MM.1S (cell line): Measurements from ENCODE around the gene CIB2.

Experiments used
- DNase-seq: peaks from one replicate; pipeline ENCODE4 v3.0.0-alpha.2; 2015
- H2AFZ ChIP-seq: fragments of 300-600 bp; sonication (generic); 2 replicates; pipeline ENCODE4 v1.6.0; 2016; ENCODE audit warnings: antibody characterized with exemption, low read length
- H3F3A ChIP-seq: fragments of 300-600 bp; sonication (generic); 2 replicates; pipeline ENCODE4 v1.6.1; 2016; ENCODE audit warnings: mild to moderate bottlenecking, antibody characterized with exemption, low read length, moderate library complexity, mixed read lengths; ENCODE audit not compliant: insufficient read depth
- H3K27ac ChIP-seq: fragments of 300-600 bp; sonication (generic); 2 replicates; pipeline ENCODE4 v1.5.1; 2016; ENCODE audit warnings: mild to moderate bottlenecking, low read length
- H3K27me3 ChIP-seq: fragments of 300-600 bp; sonication (generic); replicated peaks from 2 replicates; pipeline ENCODE4 v1.6.0; 2016; ENCODE audit warnings: low read length; ENCODE audit not compliant: insufficient read depth
- H3K36me3 ChIP-seq: fragments of 300-600 bp; sonication (generic); replicated peaks from 2 replicates; pipeline ENCODE4 v1.6.1; 2016; ENCODE audit warnings: mild to moderate bottlenecking, low read length, mixed read lengths; ENCODE audit not compliant: insufficient read depth
- H3K4me1 ChIP-seq: fragments of 300-600 bp; sonication (generic); 2 replicates; pipeline ENCODE4 v1.6.1; 2016; ENCODE audit warnings: low read length, mixed read lengths
- H3K4me2 ChIP-seq: fragments of 300-600 bp; sonication (generic); 2 replicates; pipeline ENCODE4 v1.6.0; 2016; ENCODE audit warnings: low read depth, low read length
- H3K4me3 ChIP-seq: fragments of 300-600 bp; sonication (generic); 2 replicates; pipeline ENCODE4 v1.5.1; 2016; ENCODE audit warnings: low read length, mixed read lengths
- H3K79me2 ChIP-seq: fragments of 300-600 bp; sonication (generic); 2 replicates; pipeline ENCODE4 v1.6.1; 2016; ENCODE audit warnings: mixed run types, low read length, mixed read lengths
- H3K9ac ChIP-seq: fragments of 300-600 bp; sonication (generic); 2 replicates; pipeline ENCODE4 v1.6.1; 2016; ENCODE audit warnings: low read length, mixed read lengths
- H3K9me2 ChIP-seq: fragments of 300-600 bp; sonication (generic); replicated peaks from 2 replicates; pipeline ENCODE4 v1.6.1; 2016; ENCODE audit warnings: mild to moderate bottlenecking, low read length, mixed read lengths; ENCODE audit not compliant: insufficient read depth
- H3K9me3 ChIP-seq: fragments of 300-600 bp; sonication (generic); replicated peaks from 2 replicates; pipeline ENCODE4 v1.6.1; 2016; ENCODE audit warnings: mild to moderate bottlenecking, low read length, mixed read lengths; ENCODE audit not compliant: insufficient read depth
- H4K20me1 ChIP-seq: fragments of 300-600 bp; sonication (generic); 2 replicates; pipeline ENCODE4 v1.6.1; 2016; ENCODE audit warnings: mild to moderate bottlenecking, low read length, moderate library complexity, mixed read lengths; ENCODE audit not compliant: insufficient read depth
- CTCF ChIP-seq: fragments of 300-600 bp; sonication (generic); IDR thresholded peaks from 2 replicates; pipeline ENCODE4 v1.5.1; 2016; ENCODE audit warnings: antibody characterized with exemption, low read length, mixed read lengths
- EZH2 ChIP-seq: fragments of 300-600 bp; sonication (generic); optimal IDR thresholded peaks from 2 replicates; pipeline ENCODE3; 2017; ENCODE audit warnings: low read depth, mild to moderate bottlenecking, antibody characterized with exemption, low read length, mixed read lengths
- EZH2phosphoT487 ChIP-seq: fragments of 300-600 bp; sonication (generic); IDR thresholded peaks from 2 replicates; pipeline ENCODE4 v1.6.1; 2018; ENCODE audit warnings: antibody characterized with exemption, low read length

The CIB2 gene

GRCh38 chr15:78102741-78103140 lies 28.5 kb downstream of the CIB2 start:
- Histone ChIP-seq H3K27ac (no peak overlapping the region), H3K79me2 (no peaks in the 10 kb centered on the region), H3K9me3 (no peaks in the 10 kb centered on the region), H3K4me1 (peaks cover 3% of the 10 kb centered on the region; the same call in 1 of the 2 replicates), H3K4me3 (no peak overlapping the region), H3K4me2 (no peak overlapping the region), H2AFZ (no peak overlapping the region), H3K27me3 (no peaks in the 10 kb centered on the region), H4K20me1 (no peaks in the 10 kb centered on the region), H3K36me3 (no peaks in the 10 kb centered on the region), H3F3A (no peaks in the 10 kb centered on the region), H3K9ac (no peak overlapping the region), H3K9me2 (no peaks in the 10 kb centered on the region)
- no peak for DNase-seq
- TF ChIP-seq EZH2phosphoT487 = no peak
- no peak for TF ChIP-seq CTCF
- TF ChIP-seq EZH2 = no peak

- no peak overlapping the region for H3K27ac ChIP-seq
These were observed 29.0 kb downstream of the CIB2 start for GRCh38 chr15:78102211-78102610.

GRCh38 chr15:78101423-78102105 lies 29.7 kb downstream of the CIB2 start:
- Histone ChIP-seq H3K4me1 (peaks cover 3% of the 10 kb centered on the region; the same call in 1 of the 2 replicates), H3K79me2 (no peaks in the 10 kb centered on the region), H3F3A (no peaks in the 10 kb centered on the region), H2AFZ (no peak overlapping the region), H3K27ac (no peak overlapping the region), H3K9ac (no peak overlapping the region), H3K36me3 (no peaks in the 10 kb centered on the region), H3K9me3 (no peaks in the 10 kb centered on the region), H3K4me3 (no peak overlapping the region), H3K27me3 (no peaks in the 10 kb centered on the region), H4K20me1 (no peaks in the 10 kb centered on the region), H3K4me2 (no peak overlapping the region), H3K9me2 (no peaks in the 10 kb centered on the region)
- DNase-seq = no peak
- TF ChIP-seq EZH2phosphoT487 (no peak), EZH2 (no peak), CTCF (no peak)

More at GRCh38 chr15:78102211-78102610, 29.0 kb downstream of the CIB2 start:
- no peak for DNase-seq
- Histone ChIP-seq H3K9ac (no peak overlapping the region), H2AFZ (no peak overlapping the region), H3K36me3 (no peaks in the 10 kb centered on the region), H3K4me1 (peaks cover 3% of the 10 kb centered on the region; the same call in 1 of the 2 replicates), H3K27me3 (no peaks in the 10 kb centered on the region), H3K4me3 (no peak overlapping the region), H3K9me3 (no peaks in the 10 kb centered on the region), H3F3A (no peaks in the 10 kb centered on the region), H3K79me2 (no peaks in the 10 kb centered on the region), H4K20me1 (no peaks in the 10 kb centered on the region), H3K4me2 (no peak overlapping the region), H3K9me2 (no peaks in the 10 kb centered on the region)
- TF ChIP-seq EZH2 (no peak), CTCF (no peak), EZH2phosphoT487 (no peak)
